Spleen (tissue), 7 donors: ENCODE measurements around the gene KCNE4.

Experiments
- POLR2A ChIP-seq, 3 donors: fragments of 450-650 bp; IDR thresholded peaks; one replicate each; pipeline ENCODE4 v1.5.1; 2017; ENCODE audit warnings: antibody characterized with exemption in 3 of 3, mild to moderate bottlenecking in 1 of 3
- POLR2AphosphoS5 ChIP-seq, 3 donors: sonication (generic); formaldehyde crosslinking; IDR thresholded peaks; one replicate each; pipeline ENCODE4 v1.5.1; 2017; ENCODE audit warnings: antibody characterized with exemption in 3 of 3
- TF ChIP-seq, protein P1 (sequence below), 11 experiments: fragments of 200-600 bp in 7 of 11; fragments of 450-650 bp in 4 of 11; sonication (generic) in 4 of 11; IDR thresholded peaks in 8 of 11; conservative IDR thresholded peaks in 3 of 11; 1 replicate in 7 of 11; 2 replicates in 4 of 11; pipeline versions ENCODE4 v1.4.0 to v1.8.0; 2016 to 2021; ENCODE audit warnings: antibody characterized with exemption in 11 of 11, inconsistent platforms in 4 of 11, mild to moderate bottlenecking in 1 of 11
- donor health status: DM: no; HTN: no; CAD: no; lungs with moderate emphysema.
- donor health status: DM: no; HTN: no; CAD: no.
- donor health status: DM: no; HTN: no; CAD: no.

DNA sequence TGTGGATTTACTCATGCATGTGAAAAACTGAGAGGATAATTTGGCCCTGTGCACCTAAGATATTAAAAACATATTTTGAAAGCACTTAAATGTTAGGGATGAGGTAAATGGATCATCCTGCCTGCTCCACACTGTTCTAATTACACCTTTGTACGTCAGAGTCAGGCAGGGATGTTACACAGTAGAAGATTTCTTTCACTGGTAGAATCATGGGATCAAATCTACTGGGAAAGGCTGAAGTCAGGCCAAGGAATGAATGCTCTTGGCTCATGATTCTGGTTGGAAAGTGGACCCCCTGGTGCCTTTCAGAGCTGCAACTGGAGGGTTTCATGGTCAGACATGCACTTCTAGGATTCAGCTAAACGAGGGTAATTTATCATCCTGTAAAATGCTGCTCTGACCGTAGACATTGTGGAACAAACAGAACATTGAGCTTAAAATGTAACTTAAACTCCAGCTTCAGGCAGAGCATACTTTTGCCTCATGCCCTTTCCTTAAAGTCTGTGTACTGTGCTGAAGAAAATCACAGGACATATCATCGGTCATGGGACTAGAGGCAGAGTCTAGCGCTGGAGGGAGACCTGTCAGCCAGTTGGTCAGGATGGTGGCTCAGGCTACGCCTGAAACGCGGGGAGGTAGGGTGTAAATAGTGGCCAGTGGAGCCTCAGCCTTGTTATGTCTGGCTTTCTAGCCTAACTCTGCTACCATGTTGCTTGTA, 4.9 kb downstream of the KCNE4 start:
- TF ChIP-seq, protein P1, sequence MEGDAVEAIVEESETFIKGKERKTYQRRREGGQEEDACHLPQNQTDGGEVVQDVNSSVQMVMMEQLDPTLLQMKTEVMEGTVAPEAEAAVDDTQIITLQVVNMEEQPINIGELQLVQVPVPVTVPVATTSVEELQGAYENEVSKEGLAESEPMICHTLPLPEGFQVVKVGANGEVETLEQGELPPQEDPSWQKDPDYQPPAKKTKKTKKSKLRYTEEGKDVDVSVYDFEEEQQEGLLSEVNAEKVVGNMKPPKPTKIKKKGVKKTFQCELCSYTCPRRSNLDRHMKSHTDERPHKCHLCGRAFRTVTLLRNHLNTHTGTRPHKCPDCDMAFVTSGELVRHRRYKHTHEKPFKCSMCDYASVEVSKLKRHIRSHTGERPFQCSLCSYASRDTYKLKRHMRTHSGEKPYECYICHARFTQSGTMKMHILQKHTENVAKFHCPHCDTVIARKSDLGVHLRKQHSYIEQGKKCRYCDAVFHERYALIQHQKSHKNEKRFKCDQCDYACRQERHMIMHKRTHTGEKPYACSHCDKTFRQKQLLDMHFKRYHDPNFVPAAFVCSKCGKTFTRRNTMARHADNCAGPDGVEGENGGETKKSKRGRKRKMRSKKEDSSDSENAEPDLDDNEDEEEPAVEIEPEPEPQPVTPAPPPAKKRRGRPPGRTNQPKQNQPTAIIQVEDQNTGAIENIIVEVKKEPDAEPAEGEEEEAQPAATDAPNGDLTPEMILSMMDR (IDR thresholded peaks at IDR 0.05 in 8 of 11, conservative IDR thresholded peaks at IDR 0.05 in 3 of 11): no peak
- TF ChIP-seq POLR2AphosphoS5 (IDR thresholded peaks at IDR 0.05) (no peak), POLR2A (IDR thresholded peaks at IDR 0.05) (no peak)
